Right renal pelvis (tissue), 4 donors: Measurements from ENCODE around the gene GSTT2. TPM values are rescaled to one million over a fixed set of nuclear protein-coding genes. Genes with fewer than 3 reads are reported as not detected.
A peak's percentile ranks its signal among the peaks of the same experiment; 100 is the strongest.
"Not testable (repeated sequence)": the region's sequence is repeated elsewhere in the genome, so short reads cannot be mapped to it uniquely, and the experiment has no call there.

Experiments
- DNase-seq, 4 donors: peaks; one replicate each; pipeline ENCODE4 v3.0.0-alpha.2; 2013; ENCODE audit warnings: low read depth in 4 of 4, low spot score in 3 of 4, missing footprints in 1 of 4
- polyA plus RNA-seq, 4 donors: library from polyadenylated mRNA; unstranded; fragments of 120-200 nt; gene quantifications; one replicate each; pipeline ENCODE4 v1.2.1, GENCODE V29; 2013; ENCODE audit not compliant: insufficient read length in 4 of 4

Gene GSTT2
- polyA plus RNA-seq, result 1 to 10 TPM in 2 of 4 donors, under 1 TPM in 2; 0.61 to 2.6 (median 1.3) TPM

DNA sequence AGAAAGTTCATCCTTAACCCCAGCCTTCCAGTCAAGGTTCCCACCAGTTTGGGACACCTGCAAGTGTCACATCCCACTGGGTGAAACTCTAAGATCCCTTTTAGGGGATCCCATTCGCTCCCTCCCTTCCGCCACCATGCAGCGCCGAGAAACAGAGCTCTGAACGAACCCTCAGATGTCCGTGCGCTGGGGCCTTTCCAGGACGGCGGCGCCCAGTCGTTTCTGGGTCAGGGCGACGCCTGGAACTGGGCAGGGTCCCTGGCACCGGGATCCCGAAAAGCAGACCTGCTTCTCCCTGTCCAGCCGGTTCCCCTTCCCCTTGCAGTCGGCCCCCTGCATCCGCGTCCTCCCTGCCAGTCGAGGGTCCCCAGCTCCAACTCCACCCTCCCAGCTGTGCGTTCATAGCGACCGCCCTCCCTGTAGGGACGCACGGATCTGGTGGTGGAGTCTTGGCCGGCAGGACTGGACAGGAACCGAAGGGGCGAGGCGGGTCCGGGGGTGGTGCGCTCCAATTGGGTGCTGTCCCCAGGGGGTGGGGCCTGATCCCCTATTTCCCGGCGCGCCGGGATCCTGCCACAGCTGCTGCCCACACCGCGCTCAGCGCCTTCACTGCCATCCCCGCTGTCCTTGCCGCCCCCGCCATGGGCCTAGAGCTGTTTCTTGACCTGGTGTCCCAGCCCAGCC, at the start of gene GSTT2:
TSS of gene GSTT2 (plus strand) at position 578 of the 684 bp plus-strand sequence.
- DNase-seq, result not testable (repeated sequence)

GRCh38 chr22:23938328-23939016, 41.5 kb upstream of the GSTT2 start:
- DNase-seq, result no peak

DNA sequence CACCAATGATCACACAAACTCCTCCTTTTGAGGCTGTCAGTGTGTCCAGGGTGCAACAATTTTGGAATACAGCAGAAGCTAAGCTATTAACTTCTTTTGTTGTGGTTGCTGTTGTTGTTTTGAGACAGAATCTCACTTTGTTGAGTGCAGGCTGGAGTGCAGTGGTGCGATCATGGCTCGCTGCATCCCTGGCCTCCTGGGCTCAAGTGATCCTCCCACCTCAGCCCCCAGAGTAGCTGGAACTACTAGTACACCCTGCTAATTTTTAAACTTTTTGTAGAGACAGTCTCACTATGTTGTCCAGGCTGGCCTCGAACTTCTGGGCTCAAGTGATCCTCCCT, 40.9 kb upstream of the GSTT2 start:
- DNase-seq, result no peak

GRCh38 chr22:23940166-23940565, 39.8 kb upstream of the GSTT2 start:
- DNase-seq, result not testable (repeated sequence)

DNA sequence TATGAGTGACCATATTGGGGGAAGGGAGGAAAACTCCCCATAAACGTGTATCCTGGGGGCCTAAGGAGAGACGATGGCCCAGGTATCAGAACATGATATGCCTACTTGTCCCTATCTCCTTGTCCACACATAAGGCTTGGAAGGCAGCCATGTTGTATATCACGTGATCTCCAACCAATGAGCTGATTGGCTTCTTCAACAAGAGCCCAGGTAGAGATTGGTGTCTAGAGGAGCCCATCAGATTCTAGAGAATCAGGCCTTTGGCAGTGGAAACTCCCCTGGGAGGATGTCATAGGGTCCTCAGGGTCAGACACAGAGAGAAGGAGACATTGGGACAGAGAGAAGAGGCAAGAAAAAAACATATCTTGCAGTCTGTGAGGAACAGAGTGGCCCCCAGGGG, 32.5 kb upstream of the GSTT2 start:
- not testable (repeated sequence) for DNase-seq

- DNase-seq, result not testable (repeated sequence)
Observed at GRCh38 chr22:23949764-23950163, 30.2 kb upstream of the GSTT2 start.

DNA sequence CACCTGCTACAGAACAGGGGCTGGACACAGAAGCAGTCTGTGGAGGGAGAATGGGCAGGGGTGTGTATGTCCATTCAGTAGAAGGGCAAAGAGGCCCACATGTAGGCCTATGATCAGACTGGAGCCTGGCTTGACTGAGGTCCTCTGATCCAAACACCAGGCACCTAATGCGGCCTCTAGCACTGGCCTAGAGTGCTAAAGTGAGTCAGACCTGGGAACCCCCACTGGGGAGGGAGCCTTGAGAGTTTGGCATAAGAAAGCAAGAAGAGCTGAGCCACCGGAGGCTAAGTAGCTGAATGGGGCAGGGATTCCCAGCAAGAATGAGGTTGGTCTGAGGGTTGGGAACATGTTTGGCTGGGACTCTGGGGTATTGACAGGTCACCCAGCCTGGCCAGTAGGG, 28.6 kb upstream of the GSTT2 start:
- not testable (repeated sequence) for DNase-seq

DNA sequence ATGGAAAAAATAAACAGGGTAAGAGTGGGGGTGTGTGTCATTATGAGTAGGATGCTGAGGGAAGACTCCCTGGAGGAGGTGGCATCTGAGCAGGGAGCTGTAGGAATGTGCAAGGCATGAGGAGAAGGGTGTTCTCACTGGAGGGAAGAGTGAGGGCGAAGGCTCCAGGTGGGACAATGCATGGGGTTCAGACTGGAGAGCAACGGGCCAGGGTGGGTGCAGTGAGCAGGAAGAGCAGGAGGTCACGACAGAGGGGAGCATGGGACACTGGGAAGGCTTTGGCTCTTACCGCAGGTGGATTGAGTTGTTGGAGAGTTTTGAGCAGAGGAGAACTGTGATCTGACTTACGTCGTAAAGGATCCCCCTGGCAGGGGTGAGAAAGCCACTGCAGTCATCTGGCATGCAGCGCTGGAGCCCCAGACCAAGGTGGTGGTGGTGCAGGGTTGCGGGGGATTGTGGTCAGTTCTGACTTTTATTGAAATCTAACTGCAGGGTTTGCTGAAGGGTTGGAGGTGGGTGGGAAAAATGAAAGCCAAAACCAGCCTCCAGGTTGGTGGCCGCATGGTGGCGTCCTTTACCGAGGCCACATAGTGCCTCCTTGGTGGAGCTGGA, 27.0 kb upstream of the GSTT2 start:
- not testable (repeated sequence) for DNase-seq

DNA sequence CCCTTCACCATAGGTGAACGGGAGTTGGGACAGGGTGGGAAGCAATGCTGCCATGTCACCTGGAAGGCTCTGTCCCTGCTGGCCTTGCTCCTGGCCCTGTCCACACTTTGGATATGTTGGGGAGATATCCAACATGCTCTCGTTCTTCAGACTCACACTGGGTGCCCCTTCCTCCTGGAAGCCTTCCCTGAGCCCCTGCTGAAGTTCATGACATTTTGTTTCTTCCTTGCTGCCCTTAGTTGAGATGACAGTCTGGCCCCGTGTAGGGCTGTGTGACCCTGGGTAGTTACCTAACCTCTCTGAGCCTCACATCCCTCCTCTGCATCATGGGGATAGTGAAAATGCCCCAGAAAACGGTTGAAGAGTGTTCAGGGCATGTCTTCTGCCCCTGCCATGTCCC, 26.4 kb upstream of the GSTT2 start:
- DNase-seq, result not testable (repeated sequence)

DNA sequence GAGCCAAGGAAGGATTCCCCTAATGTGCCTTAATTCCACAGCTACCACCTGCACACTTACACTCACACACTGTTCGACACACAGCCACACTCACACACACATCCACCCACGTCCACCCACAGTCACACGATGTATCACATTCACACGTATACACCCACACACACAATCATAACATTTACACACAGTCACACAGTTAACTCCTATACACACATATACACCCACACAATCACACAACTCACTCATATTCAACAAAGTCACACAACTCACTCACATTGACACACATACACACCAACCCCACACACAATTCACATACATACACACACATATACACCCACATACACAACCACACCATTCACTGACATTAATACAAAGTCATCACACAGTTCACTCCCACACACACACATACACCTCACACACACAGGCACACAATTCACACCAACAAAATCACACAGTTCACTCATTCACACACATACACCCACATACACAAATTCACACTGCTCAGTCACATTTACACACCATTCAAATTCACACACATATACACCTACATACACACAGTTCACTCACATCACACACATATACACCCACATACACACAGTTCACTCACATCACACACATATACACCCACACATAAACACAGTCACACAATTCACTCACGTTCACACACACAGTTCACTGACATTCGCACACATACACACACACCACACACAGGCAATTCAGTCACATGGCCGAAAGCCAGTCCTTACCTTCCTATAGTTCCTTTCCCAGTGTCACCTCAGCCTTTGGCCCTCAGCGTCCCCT, 25.5 kb upstream of the GSTT2 start:
- DNase-seq, result not testable (repeated sequence)

GRCh38 chr22:23954991-23955305, 25.0 kb upstream of the GSTT2 start:
- not testable (repeated sequence) for DNase-seq

DNA sequence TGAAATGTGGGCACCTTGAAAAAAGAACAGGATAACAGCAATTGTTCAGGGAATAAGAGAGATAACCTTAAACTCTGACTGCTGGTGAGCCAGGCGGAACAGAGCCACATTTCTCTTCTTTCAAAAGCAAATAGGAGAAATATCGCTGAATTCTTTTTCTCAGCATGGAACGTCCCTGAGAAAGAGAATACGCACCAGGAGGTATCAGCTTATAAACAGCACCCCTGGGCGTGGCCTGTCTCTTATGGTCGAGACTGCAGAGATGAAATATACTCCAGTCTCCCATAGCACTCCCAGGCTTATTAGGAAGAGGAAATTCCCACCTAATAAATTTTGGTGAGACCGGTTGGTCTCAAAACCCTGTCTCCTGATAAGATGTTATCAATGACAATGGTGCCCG, 24.0 kb upstream of the GSTT2 start:
- not testable (repeated sequence) for DNase-seq

- DNase-seq, result peak; percentile 15 to 67 (median 56)
Observed at GRCh38 chr22:23956301-23956900, 23.5 kb upstream of the GSTT2 start.

DNA sequence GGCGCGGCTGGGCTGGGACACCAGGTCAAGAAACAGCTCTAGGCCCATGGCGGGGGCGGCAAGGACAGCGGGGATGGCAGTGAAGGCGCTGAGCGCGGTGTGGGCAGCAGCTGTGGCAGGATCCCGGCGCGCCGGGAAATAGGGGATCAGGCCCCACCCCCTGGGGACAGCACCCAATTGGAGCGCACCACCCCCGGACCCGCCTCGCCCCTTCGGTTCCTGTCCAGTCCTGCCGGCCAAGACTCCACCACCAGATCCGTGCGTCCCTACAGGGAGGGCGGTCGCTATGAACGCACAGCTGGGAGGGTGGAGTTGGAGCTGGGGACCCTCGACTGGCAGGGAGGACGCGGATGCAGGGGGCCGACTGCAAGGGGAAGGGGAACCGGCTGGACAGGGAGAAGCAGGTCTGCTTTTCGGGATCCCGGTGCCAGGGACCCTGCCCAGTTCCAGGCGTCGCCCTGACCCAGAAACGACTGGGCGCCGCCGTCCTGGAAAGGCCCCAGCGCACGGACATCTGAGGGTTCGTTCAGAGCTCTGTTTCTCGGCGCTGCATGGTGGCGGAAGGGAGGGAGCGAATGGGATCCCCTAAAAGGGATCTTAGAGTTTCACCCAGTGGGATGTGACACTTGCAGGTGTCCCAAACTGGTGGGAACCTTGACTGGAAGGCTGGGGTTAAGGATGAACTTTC, 18.7 kb upstream of the GSTT2 start, which contains the start of gene GSTT2B:
TSS of gene GSTT2B (minus strand) at position 112 of the 688 bp plus-strand sequence. CDS start at position 48, 64 bp downstream.
- DNase-seq, result not testable (repeated sequence)

DNA sequence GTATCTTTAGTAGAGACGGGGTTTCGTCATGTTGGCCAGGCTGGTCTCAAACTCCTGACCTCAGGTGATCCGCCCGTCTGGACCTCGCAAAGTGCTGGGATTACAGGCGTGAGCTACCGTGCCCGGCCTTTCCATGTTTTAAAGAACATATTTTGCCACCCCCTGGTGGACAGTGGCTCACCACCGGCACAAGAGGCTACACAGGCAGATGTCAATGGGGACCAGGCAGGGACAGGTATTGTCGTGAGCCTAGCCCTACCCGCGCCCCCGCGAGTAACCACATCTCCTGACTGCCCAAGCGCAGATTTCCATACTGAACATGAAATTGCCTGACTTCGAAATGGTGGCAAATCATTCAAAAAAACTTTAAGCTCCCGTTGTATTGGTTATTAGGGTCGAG, 13.8 kb upstream of the GSTT2 start:
- not testable (repeated sequence) for DNase-seq

- not testable (repeated sequence) for DNase-seq
Observed at GRCh38 chr22:23966568-23966967, 13.4 kb upstream of the GSTT2 start, which contains the start of gene DDTL. DDTL (plus strand) TSS chr22:23966888; CDS start chr22:23966915, 27 bp downstream.

DNA sequence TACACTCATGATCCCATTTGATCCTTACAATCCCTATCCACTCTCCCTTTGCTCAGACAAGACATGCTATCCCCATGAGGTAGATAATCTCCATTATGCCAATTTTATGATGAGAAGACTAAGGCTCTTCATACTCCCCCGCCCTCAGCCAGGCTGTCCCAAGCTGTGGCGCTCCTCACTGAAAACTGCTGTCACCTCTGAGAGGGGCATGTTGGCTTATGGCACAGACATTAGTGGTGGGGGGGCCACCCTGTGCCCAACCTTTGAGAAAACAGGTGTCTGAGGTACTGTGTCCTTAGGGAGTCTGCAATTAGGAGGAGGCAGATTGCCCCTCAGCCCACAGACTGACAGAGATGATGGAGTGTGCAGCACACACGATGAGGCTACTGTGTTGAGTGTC, 10.9 kb upstream of the GSTT2 start:
- no peak for DNase-seq

GRCh38 chr22:23970201-23970641, 9.7 kb upstream of the GSTT2 start:
- DNase-seq, result no peak

DNA sequence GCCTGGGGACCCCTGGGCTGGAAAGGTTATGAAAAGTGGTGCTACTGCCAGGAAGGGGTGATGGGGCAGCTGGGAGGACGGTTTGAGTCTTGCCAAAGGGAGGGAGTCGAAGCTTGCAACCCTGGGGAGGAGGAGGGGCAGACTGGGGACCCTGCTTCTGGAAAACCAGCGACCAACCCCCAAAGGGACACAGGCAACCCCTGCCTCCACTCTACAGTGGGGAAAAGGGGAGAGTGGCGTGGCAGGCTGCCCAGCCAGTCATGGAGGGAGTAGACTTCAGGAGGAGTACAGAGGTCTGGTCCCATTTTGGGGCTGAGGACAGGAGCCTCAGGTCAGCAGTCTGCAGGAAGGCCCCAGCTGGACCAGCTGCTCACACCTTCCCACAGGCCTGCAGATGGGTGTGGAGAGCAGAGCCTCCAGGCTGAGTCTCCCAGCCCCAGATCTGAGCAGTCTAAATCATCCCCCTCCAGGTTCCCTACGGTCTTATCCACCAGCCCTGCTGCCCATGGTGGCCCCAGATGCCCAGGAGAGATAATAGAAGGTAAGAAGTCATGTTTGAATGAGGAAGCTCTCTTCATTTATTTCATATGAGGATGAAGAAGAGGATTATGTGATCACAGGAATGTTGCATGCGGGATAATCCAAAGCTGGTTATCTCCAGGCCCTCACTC, 9.0 kb upstream of the GSTT2 start:
- no peak for DNase-seq
